ENCODE measurements around the gene GNG12. TPM values are rescaled to one million over a fixed set of nuclear protein-coding genes. Genes with fewer than 3 reads are reported as not detected.
A peak's percentile ranks its signal among the peaks of the same experiment; 100 is the strongest.

Gene GNG12
- polyA plus RNA-seq (2011; rRNA removed) (140 and 185 TPM in 2 replicates), polyA minus RNA-seq (2011; rRNA and poly(A)+ RNA removed) (80.3 and 120 TPM in 2 replicates)

- no peak for DNase-seq (ENCODE audit: low read depth, low spot score)
- ChIA-PET CTCF (interaction anchor here (0.7 to 3.4 kb wide), 5 partner anchors 15 to 297 kb away, joined by 3 to 35 read pairs (median 9); no protein-coding TSS in a partner anchor), POLR2A (interaction anchor here (1.0 kb wide), 1 partner anchor 67 kb away, joined by 4 read pairs; no protein-coding TSS in a partner anchor)
- Histone ChIP-seq H3K4me3 (ENCODE audit: low read depth, low read length) (peak within 1 kb of the TSS; percentile 83), H3K9me3 (ENCODE audit: control insufficient read depth, insufficient read depth, low read length) (no peaks in the 10 kb centered on the region), H3K27ac (ENCODE audit: low read depth, low read length) (peak within 1 kb of the TSS; percentile 85), H3K27me3 (ENCODE audit: control insufficient read depth, insufficient read depth, low read length) (no peaks in the 10 kb centered on the region)
- no peak for TF ChIP-seq CTCF (IDR thresholded peaks at IDR 0.05; ENCODE audit: low read depth, low read length)
Observed at GRCh38 chr1:67832737-67833601, at the start of gene GNG12. GNG12 (minus strand) TSS chr1:67833467; CDS start chr1:67707686, 125,781 bp downstream.

- ChIA-PET POLR2A (no interaction called here), CTCF (no interaction called here)
- H3K27ac ChIP-seq (ENCODE audit: low read depth, low read length) = no peak overlapping the region
- no peak for DNase-seq (ENCODE audit: low read depth, low spot score)
- no peak overlapping the region for H3K4me3 ChIP-seq (ENCODE audit: low read depth, low read length)
- no peak for TF ChIP-seq CTCF (IDR thresholded peaks at IDR 0.05; ENCODE audit: low read depth, low read length)
- H3K9me3 ChIP-seq (ENCODE audit: control insufficient read depth, insufficient read depth, low read length) = no peaks in the 10 kb centered on the region
- H3K27me3 ChIP-seq (ENCODE audit: control insufficient read depth, insufficient read depth, low read length) = no peaks in the 10 kb centered on the region
Observed at GRCh38 chr1:67882196-67882958, 49.1 kb upstream of the GNG12 start.

- ChIA-PET CTCF (no interaction called here), POLR2A (no interaction called here)
- H3K9me3 ChIP-seq (ENCODE audit: control insufficient read depth, insufficient read depth, low read length) = no peaks in the 10 kb centered on the region
- TF ChIP-seq CTCF (IDR thresholded peaks at IDR 0.05; ENCODE audit: low read depth, low read length) = no peak
- DNase-seq (ENCODE audit: low read depth, low spot score) = no peak
- no peak overlapping the region for H3K27ac ChIP-seq (ENCODE audit: low read depth, low read length)
- H3K27me3 ChIP-seq (ENCODE audit: control insufficient read depth, insufficient read depth, low read length) = no peaks in the 10 kb centered on the region
- H3K4me3 ChIP-seq (ENCODE audit: low read depth, low read length) = no peak overlapping the region
Observed at GRCh38 chr1:67880056-67880601, 46.9 kb upstream of the GNG12 start.

- Histone ChIP-seq H3K4me3 (ENCODE audit: low read depth, low read length) (no peak overlapping the region), H3K27me3 (ENCODE audit: control insufficient read depth, insufficient read depth, low read length) (no peaks in the 10 kb centered on the region), H3K27ac (ENCODE audit: low read depth, low read length) (no peak overlapping the region), H3K9me3 (ENCODE audit: control insufficient read depth, insufficient read depth, low read length) (no peaks in the 10 kb centered on the region)
- ChIA-PET POLR2A (no interaction called here), CTCF (no interaction called here)
- TF ChIP-seq CTCF (IDR thresholded peaks at IDR 0.05; ENCODE audit: low read depth, low read length) = no peak
- DNase-seq (ENCODE audit: low read depth, low spot score) = no peak
Observed at GRCh38 chr1:67879485-67879884, 46.2 kb upstream of the GNG12 start.

Measured in AG04450 (cell line).